A549 (cell line): Measurements from ENCODE around the gene ADCY7. TPM values are rescaled to one million over a fixed set of nuclear protein-coding genes. Genes with fewer than 3 reads are reported as not detected.

Experiments
- ATAC-seq, 2 experiments: fragments of 200-7000 bp in 1 of 2; fragments of >200 bp in 1 of 2; cut with Nextera tagmentation in 1 of 2; cut with Tn5 transposase in 1 of 2; 3 replicates each; pipeline versions ENCODE4 v1.8.0 to v1.9.1; 2018 to 2020; ENCODE audit warnings: mild to moderate bottlenecking in 1 of 2, moderate library complexity in 1 of 2
- CTCF ChIA-PET: fragments of 300-600 bp; sonication (Branson Sonifier 250); formaldehyde crosslinking; extraction: SDS; loops from one replicate; lab custom pipeline; 2021; ENCODE audit warnings: antibody characterized with exemption, inconsistent platforms; lab: Yijun Ruan, JAX
- POLR2A ChIA-PET: fragments of 350-600 bp; formaldehyde crosslinking; extraction: SDS; loops from one replicate; lab custom pipeline; 2021; ENCODE audit warnings: antibody characterized with exemption, inconsistent platforms; lab: Yijun Ruan, JAX
- DNase-seq, 2 experiments: peaks; one replicate each; pipeline versions ENCODE4 v3.0.0 to v3.0.0-alpha.2; 2011 to 2016; ENCODE audit warnings: low read depth in 1 of 2, low spot score in 1 of 2
- FAIRE-seq: peaks from 2 replicates; lab custom pipeline; 2011; peaks lifted over from hg19 to GRCh38; lab: Jason Lieb, UNC
- H3K27ac ChIP-seq, 2 experiments: fragments of >200 bp; sonication (Bioruptor Twin); formaldehyde crosslinking; 3 replicates each; pipeline ENCODE4 v1.5.1; 2016 to 2017
- H3K4me1 ChIP-seq: fragments of >200 bp; sonication (Bioruptor Twin); formaldehyde crosslinking; 3 replicates; pipeline ENCODE4 v1.6.1; 2016
- H3K4me2 ChIP-seq: fragments of >200 bp; sonication (Bioruptor Twin); formaldehyde crosslinking; 3 replicates; pipeline ENCODE4 v1.6.1; 2016
- H3K4me3 ChIP-seq: fragments of >200 bp; sonication (Bioruptor Twin); formaldehyde crosslinking; 3 replicates; pipeline ENCODE4 v1.5.1; 2016
- H3K9me3 ChIP-seq: fragments of >200 bp; sonication (Bioruptor Twin); formaldehyde crosslinking; 3 replicates; pipeline ENCODE4 v1.6.1; 2016
- CBX2 ChIP-seq: fragments of 200-600 bp; sonication (generic); IDR thresholded peaks from 2 replicates; pipeline ENCODE4 v1.6.1; 2016; ENCODE audit warnings: low read depth, mild to moderate bottlenecking, borderline replicate concordance
- CBX8 ChIP-seq: fragments of 200-600 bp; sonication (generic); IDR thresholded peaks from 2 replicates; pipeline ENCODE4 v1.6.1; 2016
- CEBPB ChIP-seq, 2 experiments: fragments of >200 bp in 1 of 2; sonication (Bioruptor Twin) in 1 of 2; formaldehyde crosslinking in 1 of 2; IDR thresholded peaks; 2 replicates each; pipeline ENCODE4 v1.6.1; 2012 to 2016
- EHMT2 ChIP-seq: fragments of 200-600 bp; sonication (generic); IDR thresholded peaks from 2 replicates; pipeline ENCODE4 v1.6.1; 2016; ENCODE audit warnings: antibody characterized with exemption, low read depth, mild to moderate bottlenecking, moderate library complexity
- ESRRA ChIP-seq: fragments of 150-350 bp; IDR thresholded peaks from 2 replicates; pipeline ENCODE4 v1.6.1; 2014; ENCODE audit warnings: mild to moderate bottlenecking, low read length, borderline replicate concordance
- FOSB ChIP-seq: fragments of 250-450 bp; sonication (Bioruptor Pico); IDR thresholded peaks from 2 replicates; pipeline ENCODE4 v1.5.0; 2020; ENCODE audit warnings: mild to moderate bottlenecking, moderate library complexity
- FOSL2 ChIP-seq, 2 experiments: fragments of 450-650 bp in 1 of 2; fragments of >200 bp in 1 of 2; sonication (Bioruptor Twin) in 1 of 2; formaldehyde crosslinking; IDR thresholded peaks; 2 replicates each; pipeline versions ENCODE4 v1.5.0 to v1.6.1; 2016 to 2020; ENCODE audit warnings: mild to moderate bottlenecking in 1 of 2, moderate library complexity in 1 of 2
- FOXS1 ChIP-seq: fragments of 250-450 bp; sonication (Bioruptor Pico); IDR thresholded peaks from 2 replicates; pipeline ENCODE4 v1.5.0; 2020; ENCODE audit warnings: mild to moderate bottlenecking, moderate library complexity
- GATA3 ChIP-seq: IDR thresholded peaks from 2 replicates; pipeline ENCODE4 v1.6.1; 2012; ENCODE audit warnings: borderline replicate concordance
- HEYL ChIP-seq: fragments of 250-450 bp; sonication (Bioruptor Pico); IDR thresholded peaks from 2 replicates; pipeline ENCODE4 v1.8.0; 2021; ENCODE audit warnings: mild to moderate bottlenecking, moderate library complexity
- HOXB5 ChIP-seq: fragments of 250-450 bp; sonication (Bioruptor Pico); IDR thresholded peaks from 2 replicates; pipeline ENCODE4 v1.5.0; 2020; ENCODE audit warnings: mild to moderate bottlenecking, moderate library complexity
- JUNB ChIP-seq: fragments of >200 bp; sonication (Bioruptor Twin); formaldehyde crosslinking; IDR thresholded peaks from 2 replicates; pipeline ENCODE4 v1.6.1; 2016
- KDM1A ChIP-seq: fragments of 200-600 bp; sonication (generic); IDR thresholded peaks from 2 replicates; pipeline ENCODE4 v1.6.1; 2016; ENCODE audit warnings: low read depth, mild to moderate bottlenecking
- MAFK ChIP-seq: fragments of 450-650 bp; IDR thresholded peaks from 2 replicates; pipeline ENCODE4 v1.6.1; 2014; ENCODE audit not compliant: partially characterized antibody
- PHF8 ChIP-seq: fragments of 200-600 bp; sonication (generic); IDR thresholded peaks from 2 replicates; pipeline ENCODE4 v1.6.1; 2016; ENCODE audit warnings: low read depth, mild to moderate bottlenecking, antibody characterized with exemption, moderate library complexity, borderline replicate concordance
- RAD21 ChIP-seq, 2 experiments: fragments of >200 bp in 1 of 2; sonication (Bioruptor Twin) in 1 of 2; formaldehyde crosslinking in 1 of 2; IDR thresholded peaks in 1 of 2; conservative IDR thresholded peaks in 1 of 2; 2 replicates in 1 of 2; 3 replicates in 1 of 2; pipeline ENCODE4 v1.6.1; 2012 to 2018; ENCODE audit warnings: inconsistent platforms in 1 of 2
- SMC3 ChIP-seq: fragments of >200 bp; sonication (Bioruptor Twin); formaldehyde crosslinking; IDR thresholded peaks from 3 replicates; pipeline ENCODE4 v1.6.1; 2018; ENCODE audit warnings: inconsistent platforms
- ZC3H11A ChIP-seq: fragments of 450-650 bp; IDR thresholded peaks from 2 replicates; pipeline ENCODE4 v1.6.1; 2014; ENCODE audit warnings: antibody characterized with exemption, mild to moderate bottlenecking
- WGBS: methylation state at CpG from one replicate; pipeline ENCODE4 v1.1.6; 2017; ENCODE audit errors: missing lambda C conversion rate; 5-methylcytosine and 5-hydroxymethylcytosine counted together
- polyA plus RNA-seq, 4 experiments: library from polyadenylated mRNA; depleted of rRNA in 3 of 4; stranded (reverse); fragments of >200 nt; fragmentation: RNase III in 1 of 4; extraction: RNeasy Plus Mini Kit Qiagen cat#74134 plus additional on column Dnase treatment in 1 of 4; gene quantifications; 2 replicates in 3 of 4; 3 replicates in 1 of 4; pipeline ENCODE4 v1.2.3, GENCODE V29; 2011 to 2017
- TF ChIP-seq, protein P1 (sequence below): fragments of 250-450 bp; sonication (Bioruptor Pico); IDR thresholded peaks from 2 replicates; pipeline ENCODE4 v1.5.0; 2020; ENCODE audit warnings: low read depth, mild to moderate bottlenecking, moderate library complexity
- TF ChIP-seq, protein P2 (sequence below): fragments of >200 bp; sonication (Bioruptor Twin); formaldehyde crosslinking; IDR thresholded peaks from 2 replicates; pipeline ENCODE4 v1.6.1; 2016
- TF ChIP-seq, protein P3 (sequence below): fragments of >200 bp; sonication (Bioruptor Twin); formaldehyde crosslinking; IDR thresholded peaks from 3 replicates; pipeline ENCODE4 v1.5.1; 2016
- TF ChIP-seq, protein P4 (sequence below): IDR thresholded peaks from 2 replicates; pipeline ENCODE4 v1.6.1; 2012

Gene ADCY7
- polyA plus RNA-seq, 2 of the 4 experiments (the other 2 are of a cell fraction), result 10.5 to 18.7 TPM

DNA sequence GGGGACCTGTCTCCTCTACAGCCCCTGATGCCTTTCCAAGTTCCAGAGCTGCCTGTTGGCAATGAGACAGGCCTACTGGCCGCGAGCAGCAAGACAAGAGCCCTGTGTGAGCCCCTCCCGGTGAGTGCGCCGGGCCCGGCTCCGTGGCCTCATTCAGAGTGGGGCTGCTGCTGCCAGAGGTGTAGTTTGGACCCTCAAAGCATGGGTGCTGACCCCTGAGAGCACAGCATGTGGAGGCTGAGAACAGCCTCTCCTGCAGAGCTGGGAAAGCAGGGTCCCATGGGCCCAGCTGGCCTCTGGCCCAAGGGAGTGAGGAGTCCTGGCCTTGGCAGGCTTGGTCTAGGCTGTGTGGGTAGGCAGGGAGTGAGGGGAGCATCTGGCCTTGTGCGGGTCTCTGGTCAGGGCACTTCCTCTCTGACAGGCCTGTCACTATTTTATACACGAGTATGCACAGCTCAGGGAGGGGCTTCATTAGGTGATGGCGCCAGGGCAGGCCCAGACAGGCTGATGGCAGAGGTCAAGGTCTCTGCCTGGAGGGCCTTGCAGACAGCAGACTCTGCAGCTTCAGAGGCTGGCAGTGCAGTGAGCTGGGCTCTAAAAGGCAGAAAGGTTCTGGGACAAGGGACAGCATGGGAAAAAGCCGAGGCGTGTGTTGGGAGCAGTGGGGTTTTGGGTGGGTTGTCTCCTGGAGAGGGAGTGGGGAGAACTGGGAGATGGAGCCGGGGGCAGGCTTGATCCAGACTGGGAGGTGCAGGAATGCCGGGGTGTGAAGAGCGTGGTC, 43.4 kb downstream of the ADCY7 start:
- no peaks in the 10 kb centered on the region for H3K4me1 ChIP-seq
- H3K9me3 ChIP-seq, result no peaks in the 10 kb centered on the region
- no peak for FAIRE-seq
- no peak overlapping the region for H3K4me2 ChIP-seq
- H3K4me3 ChIP-seq, result no peak overlapping the region
- TF ChIP-seq, protein P1, sequence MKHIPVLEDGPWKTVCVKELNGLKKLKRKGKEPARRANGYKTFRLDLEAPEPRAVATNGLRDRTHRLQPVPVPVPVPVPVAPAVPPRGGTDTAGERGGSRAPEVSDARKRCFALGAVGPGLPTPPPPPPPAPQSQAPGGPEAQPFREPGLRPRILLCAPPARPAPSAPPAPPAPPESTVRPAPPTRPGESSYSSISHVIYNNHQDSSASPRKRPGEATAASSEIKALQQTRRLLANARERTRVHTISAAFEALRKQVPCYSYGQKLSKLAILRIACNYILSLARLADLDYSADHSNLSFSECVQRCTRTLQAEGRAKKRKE (CRISPR knock-in tag), result no peak
- TF ChIP-seq EHMT2, result no peak
- TF ChIP-seq SMC3, result no peak
- no peak for TF ChIP-seq ESRRA
- no peak for TF ChIP-seq CEBPB (IDR thresholded peaks at IDR 0.05)
- no peak for TF ChIP-seq FOSL2 (IDR thresholded peaks at IDR 0.05)
- no peak for TF ChIP-seq FOSL2 (CRISPR knock-in tag; IDR thresholded peaks at IDR 0.05)
- peak; percentile 11 to 28; a peak in 4 of 6 replicates for ATAC-seq
- H3K27ac ChIP-seq, result no peak overlapping the region
- DNase-seq, result no peak
- 96% methylated on average over 11 of the region's 15 CpGs for WGBS
- ChIA-PET POLR2A (no interaction called here), CTCF (interaction anchor here (1.4 to 1.7 kb wide), 2 partner anchors 45 to 64 kb away, joined by 5 to 6 read pairs; no protein-coding TSS in a partner anchor)

GRCh38 chr16:50310308-50311133, 44.2 kb downstream of the ADCY7 start:
- H3K27ac ChIP-seq, result no peak overlapping the region
- FAIRE-seq (no peak), DNase-seq (no peak), ATAC-seq (peak; percentile 23 to 35; a peak in 4 of 6 replicates)
- CTCF ChIA-PET, result interaction anchor here (1.4 to 1.8 kb wide), 2 partner anchors 16 to 65 kb away, joined by 4 to 5 read pairs; no protein-coding TSS in a partner anchor
- H3K9me3 ChIP-seq, result no peaks in the 10 kb centered on the region
- POLR2A ChIA-PET, result no interaction called here
- no peak for TF ChIP-seq ZC3H11A
- TF ChIP-seq PHF8, result no peak
- TF ChIP-seq HOXB5, result no peak
- TF ChIP-seq RAD21 (conservative IDR thresholded peaks at IDR 0.05 in 1 of 2, IDR thresholded peaks at IDR 0.05 in 1 of 2), result no peak
- TF ChIP-seq, protein P2, sequence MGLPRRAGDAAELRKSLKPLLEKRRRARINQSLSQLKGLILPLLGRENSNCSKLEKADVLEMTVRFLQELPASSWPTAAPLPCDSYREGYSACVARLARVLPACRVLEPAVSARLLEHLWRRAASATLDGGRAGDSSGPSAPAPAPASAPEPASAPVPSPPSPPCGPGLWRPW, result no peak
- TF ChIP-seq, protein P3, sequence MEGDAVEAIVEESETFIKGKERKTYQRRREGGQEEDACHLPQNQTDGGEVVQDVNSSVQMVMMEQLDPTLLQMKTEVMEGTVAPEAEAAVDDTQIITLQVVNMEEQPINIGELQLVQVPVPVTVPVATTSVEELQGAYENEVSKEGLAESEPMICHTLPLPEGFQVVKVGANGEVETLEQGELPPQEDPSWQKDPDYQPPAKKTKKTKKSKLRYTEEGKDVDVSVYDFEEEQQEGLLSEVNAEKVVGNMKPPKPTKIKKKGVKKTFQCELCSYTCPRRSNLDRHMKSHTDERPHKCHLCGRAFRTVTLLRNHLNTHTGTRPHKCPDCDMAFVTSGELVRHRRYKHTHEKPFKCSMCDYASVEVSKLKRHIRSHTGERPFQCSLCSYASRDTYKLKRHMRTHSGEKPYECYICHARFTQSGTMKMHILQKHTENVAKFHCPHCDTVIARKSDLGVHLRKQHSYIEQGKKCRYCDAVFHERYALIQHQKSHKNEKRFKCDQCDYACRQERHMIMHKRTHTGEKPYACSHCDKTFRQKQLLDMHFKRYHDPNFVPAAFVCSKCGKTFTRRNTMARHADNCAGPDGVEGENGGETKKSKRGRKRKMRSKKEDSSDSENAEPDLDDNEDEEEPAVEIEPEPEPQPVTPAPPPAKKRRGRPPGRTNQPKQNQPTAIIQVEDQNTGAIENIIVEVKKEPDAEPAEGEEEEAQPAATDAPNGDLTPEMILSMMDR, result no peak
- no peak for TF ChIP-seq FOSB (CRISPR knock-in tag)
- TF ChIP-seq, protein P4, sequence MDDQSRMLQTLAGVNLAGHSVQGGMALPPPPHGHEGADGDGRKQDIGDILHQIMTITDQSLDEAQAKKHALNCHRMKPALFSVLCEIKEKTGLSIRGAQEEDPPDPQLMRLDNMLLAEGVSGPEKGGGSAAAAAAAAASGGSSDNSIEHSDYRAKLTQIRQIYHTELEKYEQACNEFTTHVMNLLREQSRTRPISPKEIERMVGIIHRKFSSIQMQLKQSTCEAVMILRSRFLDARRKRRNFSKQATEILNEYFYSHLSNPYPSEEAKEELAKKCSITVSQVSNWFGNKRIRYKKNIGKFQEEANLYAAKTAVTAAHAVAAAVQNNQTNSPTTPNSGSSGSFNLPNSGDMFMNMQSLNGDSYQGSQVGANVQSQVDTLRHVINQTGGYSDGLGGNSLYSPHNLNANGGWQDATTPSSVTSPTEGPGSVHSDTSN, result no peak
- no peak for TF ChIP-seq JUNB
- no peak for TF ChIP-seq ESRRA
- TF ChIP-seq CBX2, result no peak
- TF ChIP-seq FOXS1 (CRISPR knock-in tag), result no peak
- TF ChIP-seq EHMT2, result no peak
- no peak for TF ChIP-seq CEBPB (IDR thresholded peaks at IDR 0.05)
- TF ChIP-seq MAFK, result no peak
- TF ChIP-seq GATA3, result no peak
- no peak for TF ChIP-seq CBX8
- no peak for TF ChIP-seq KDM1A
- no peak for TF ChIP-seq HEYL
- H3K4me1 ChIP-seq, result no peaks in the 10 kb centered on the region
- H3K4me3 ChIP-seq, result no peak overlapping the region
- 90% methylated on average over 13 of the region's 18 CpGs for WGBS
- no peak overlapping the region for H3K4me2 ChIP-seq
